DMS79 treated with DMSO at 0.1 percent for 48 hours (cell line): Measurements from ENCODE around the gene PPIL1.

Experiments used
- DNase-seq: peaks from one replicate; lab custom pipeline; 2025; lab: John Stamatoyannopoulos, UW

The PPIL1 gene

GRCh38 chr6:36888654-36889481 is 14.3 kb upstream of the PPIL1 start:
- DNase-seq = peak; percentile 45

DNA sequence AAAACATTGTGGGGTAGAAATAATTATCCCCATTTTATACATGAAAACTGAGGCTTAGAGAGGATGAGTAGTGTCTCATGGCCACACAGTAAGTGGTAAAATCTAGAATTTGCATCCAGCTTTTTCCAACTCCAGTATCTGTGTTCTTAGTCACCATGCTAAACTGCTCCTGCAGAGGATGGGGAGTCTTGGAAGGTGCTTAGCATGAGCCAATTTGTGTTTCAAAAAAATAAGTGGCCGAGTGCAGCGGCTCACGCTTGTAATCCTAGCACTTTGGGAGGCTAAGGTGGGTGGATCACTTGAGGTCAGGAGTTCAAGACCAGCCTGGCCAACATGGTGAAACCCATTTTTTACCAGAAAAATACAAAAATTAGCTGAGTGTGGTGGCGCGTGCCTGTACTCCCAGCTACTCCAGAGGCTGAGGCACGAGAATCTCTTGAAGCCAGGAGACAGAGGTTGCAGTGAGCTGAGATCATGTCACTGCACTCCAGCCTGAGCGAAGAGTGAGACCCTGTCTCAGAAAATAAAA is 13.6 kb upstream of the PPIL1 start:
- no peak for DNase-seq

GRCh38 chr6:36886950-36887618 is 12.5 kb upstream of the PPIL1 start:
- no peak for DNase-seq

DNA sequence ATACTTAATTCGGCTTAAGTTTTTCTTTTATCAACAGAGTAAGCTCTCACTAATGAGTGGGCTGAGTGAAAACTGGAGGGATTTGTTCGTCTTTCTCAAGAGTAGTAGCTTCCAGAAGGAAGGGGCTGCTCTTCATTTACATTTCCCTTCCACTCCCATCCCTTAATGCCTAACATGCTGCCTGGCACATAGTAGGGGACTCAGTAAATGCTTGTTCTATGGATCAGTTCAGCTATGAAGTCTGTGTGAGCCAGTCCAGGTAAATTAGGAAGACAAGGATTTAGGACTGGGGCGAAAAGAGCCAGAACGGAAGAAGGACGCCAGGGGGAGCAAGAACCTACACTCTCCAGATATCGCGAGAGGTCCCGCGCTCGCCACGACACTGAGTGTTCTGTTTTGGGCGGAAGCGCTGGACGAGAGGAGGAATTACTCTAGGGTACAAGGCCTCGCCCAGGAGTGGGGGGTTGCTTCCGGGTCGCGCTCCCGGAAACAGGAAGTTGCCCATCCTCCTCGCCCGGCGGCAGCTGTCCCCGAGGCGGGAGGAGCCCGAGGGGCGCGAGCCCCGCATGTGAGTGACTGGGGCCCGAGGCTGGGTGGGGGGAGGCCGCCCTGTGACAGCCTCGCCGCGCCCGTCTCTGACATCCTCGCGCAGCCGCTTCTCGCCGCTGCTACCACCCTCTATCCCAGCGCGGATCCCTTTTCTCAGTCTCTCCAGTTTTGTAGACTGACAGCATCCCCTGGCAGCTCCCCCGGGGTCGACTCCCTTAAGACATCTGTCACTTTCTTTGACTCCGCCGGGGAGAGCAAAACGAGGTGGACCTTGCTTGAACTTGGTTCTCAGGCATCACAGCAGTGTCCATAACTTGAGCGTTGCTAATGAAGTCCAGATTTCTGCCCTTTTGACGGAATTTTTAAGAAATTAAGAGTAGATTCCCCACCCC is 11.1 kb upstream of the PPIL1 start, which contains the start of gene C6orf89:
Gene C6orf89 (plus strand): TSS at position 492 of the 941 bp plus-strand sequence. CDS start 13,493 bp downstream, outside the sequence.
- DNase-seq = peak; percentile 96

DNA sequence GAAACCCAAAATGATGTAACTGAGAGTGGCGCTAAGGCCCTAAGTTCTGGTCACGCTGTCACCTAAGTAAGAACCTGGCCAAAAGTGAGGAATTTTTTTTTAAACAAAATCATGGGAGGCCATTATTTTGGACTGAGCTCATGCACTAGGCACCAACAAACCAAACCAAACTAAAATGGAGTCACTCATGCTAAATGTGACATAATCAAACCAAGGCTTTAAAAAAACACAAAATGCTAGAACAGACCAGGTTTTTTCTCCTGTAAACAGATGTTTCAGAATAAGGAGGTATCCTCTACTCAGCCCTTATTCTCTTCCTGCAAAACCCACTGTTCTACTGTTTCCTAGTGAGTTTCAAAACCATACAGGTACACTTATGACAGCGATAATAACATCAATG is 10.0 kb upstream of the PPIL1 start:
- DNase-seq = no peak

DNA sequence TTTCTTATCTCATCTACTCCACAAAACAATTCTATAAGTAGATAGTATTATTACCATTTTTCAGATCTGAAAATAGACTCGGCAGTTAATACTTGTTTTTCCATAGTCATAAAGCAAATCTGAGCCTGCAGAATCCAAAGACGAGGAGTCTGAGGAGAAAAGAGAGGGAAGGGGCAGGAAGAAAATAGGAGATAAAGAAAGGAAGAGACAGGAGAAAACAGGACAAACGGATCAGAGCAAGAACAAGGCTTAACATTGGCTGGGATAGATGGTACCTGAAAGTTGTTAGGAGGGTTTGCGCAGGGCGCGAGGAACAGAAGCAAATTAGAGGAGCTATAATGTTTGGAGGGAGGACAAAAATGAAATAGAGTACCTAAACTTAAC is 639 bp upstream of the PPIL1 start:
- no peak for DNase-seq

- peak; percentile 65 for DNase-seq
These were observed 776 bp downstream of the PPIL1 start for GRCh38 chr6:36873612-36874442.

DNA sequence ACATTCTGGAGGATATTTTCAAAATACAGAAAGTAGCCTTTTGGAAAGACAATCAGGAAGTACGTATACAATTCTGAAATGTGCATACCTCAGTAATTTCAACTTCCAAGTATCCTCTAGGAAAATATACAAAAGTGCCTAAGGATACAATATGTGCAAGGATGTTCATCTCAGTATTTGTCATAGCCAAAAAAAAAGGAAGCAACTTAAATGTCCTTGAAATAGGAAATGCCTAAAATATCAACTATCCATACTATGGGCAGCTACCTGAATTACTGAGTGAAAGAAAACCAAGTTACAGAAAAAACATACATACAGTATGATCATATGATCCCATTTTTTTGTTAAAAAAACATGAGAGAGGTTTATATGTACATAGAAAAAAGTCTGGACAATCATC is 1.5 kb downstream of the PPIL1 start:
- no peak for DNase-seq

GRCh38 chr6:36871686-36872085 is 2.9 kb downstream of the PPIL1 start:
- no peak for DNase-seq

GRCh38 chr6:36867471-36868224 is 7.0 kb downstream of the PPIL1 start:
- no peak for DNase-seq

DNA sequence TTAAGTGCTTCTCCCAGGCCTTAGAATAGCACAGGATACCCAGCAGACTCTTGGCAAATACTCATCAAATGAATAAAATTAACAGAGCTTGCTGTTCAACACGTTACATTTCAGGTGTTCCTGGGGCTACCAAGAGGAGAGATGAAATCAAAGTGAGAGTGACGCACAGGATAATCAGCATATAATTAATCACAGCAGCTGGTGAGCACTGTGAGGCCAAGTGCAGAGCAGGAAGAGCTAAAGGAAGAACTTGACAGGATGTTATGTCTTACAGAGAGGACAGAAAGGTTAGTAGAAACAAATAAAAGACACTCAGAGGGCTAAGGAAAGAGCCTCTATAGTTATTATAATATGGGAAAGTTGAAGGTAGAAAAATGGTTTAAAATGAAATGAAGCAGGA is 8.8 kb downstream of the PPIL1 start:
- no peak for DNase-seq

DNA sequence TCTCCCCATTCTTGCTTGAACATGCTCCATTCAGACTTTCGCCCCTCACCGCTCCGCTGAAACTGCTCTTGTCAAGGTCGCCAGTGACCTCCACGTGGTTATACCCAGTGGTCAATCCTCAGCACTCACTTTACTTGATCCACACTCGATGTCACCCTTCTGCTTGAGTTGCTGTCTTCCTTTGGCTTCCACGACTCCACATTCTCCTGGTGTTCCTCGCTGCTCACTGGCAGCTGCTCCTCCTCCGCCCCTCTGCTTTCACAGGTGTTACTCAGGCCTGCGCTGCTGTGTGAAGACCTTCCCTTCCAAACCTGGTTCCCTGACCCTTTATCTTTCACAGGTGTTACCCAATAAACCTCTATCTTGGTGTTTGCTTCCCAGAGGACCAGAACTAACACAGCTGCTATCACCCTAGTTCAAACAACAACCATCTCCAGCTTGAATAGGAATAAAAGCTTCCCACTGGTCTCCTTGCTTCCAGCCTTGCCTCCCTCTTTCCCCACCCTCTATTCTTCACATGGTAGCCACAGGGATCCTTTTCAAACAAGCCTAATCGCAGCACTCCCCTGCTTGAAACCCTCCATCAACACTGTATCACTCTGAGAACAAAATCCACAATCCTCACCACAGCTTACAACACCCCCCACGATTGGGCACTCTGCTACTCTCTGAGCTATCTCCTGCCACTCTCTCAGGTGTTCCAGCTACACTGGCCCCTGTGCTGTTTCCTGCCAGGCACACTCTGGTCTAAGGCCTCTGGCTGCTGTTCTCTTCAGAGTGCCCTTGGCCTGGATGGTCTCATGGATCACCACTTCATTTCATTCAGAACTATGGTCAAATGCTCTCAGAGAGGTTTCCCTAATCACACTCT is 10.7 kb downstream of the PPIL1 start:
- no peak for DNase-seq

DNA sequence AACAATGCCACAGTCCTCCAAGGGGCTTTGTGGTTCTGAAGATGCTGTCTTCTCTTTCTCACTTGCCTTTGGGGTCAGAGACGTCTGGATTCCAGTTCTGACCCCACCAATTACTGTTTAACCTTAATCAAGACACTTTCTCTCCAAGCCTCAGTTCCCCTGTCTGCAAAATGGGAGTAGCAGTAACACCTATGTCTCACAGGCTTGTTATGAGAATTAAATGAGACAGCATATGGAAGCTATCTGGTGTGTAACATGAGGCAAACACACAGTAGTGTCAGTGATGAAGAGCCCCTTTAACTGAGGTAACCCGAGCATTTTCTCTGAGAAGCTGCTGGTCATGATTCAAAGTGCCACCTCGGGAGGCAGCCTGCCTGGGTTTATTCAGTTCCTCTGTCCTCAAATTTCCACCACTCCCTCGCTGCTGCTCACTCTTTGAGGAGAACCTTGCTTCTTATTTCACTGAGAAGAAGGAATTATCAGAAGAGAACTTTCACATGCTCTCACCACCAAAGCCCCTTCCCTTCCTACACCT is 11.7 kb downstream of the PPIL1 start:
- no peak for DNase-seq

- DNase-seq = no peak
These were observed 12.3 kb downstream of the PPIL1 start for GRCh38 chr6:36862164-36862847.

DNA sequence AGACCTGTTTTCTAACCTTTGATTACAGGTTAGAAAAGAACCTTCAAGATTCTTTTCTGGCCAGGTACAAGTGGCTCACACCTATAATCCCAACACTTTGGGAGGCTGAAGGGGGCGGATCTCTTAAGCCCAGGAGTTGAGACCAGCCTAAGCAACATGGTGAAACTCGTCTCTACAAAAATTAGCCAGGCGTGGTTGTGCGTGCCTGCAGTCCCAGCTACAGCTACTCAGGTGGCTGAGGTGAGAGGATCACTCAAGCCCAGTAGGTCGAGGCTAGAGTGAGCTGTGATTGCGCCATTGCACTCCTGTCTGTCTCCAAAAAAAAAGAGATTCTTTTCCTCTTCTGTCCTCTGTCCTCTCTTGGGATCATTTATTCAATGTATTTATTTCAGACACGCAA is 14.5 kb downstream of the PPIL1 start:
- DNase-seq = no peak

GRCh38 chr6:36858407-36858981 is 16.1 kb downstream of the PPIL1 start:
- no peak for DNase-seq

- no peak for DNase-seq
These were observed 17.3 kb downstream of the PPIL1 start for GRCh38 chr6:36857325-36857724.

DNA sequence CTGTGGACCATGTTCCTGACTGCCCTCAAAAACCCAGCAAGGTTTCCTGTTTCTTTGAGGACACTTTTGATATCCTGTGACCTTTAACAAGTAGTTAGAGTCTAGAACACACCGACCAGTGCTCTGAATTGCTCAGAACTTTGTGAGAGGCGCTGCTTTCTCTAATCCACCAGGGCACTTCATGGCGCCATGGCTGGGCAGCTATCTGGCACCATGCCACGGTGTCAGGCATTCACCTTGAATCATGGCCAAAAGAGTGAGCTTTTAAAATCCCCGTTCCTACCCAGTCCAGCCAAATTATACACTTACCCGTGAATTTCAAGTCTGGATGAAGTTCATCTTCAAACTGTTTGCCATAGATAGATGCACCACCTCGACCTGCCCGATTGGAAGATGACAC is 18.3 kb downstream of the PPIL1 start:
- DNase-seq = peak; percentile 90
